Neuronal stem cell (in vitro differentiated cells): ENCODE measurements around the gene RALGPS1.
"Not testable (repeated sequence)": the region's sequence is repeated elsewhere in the genome, so short reads cannot be mapped to it uniquely, and the experiment has no call there.

Experiments used
- DNase-seq: peaks from one replicate; pipeline ENCODE4 v3.0.0-alpha.2; 2013; ENCODE audit warnings: low spot score
- H2AFZ ChIP-seq: one replicate; pipeline ENCODE4 v1.6.1; 2013; ENCODE audit warnings: mild to moderate bottlenecking, low read length, inconsistent platforms
- H2AK5ac ChIP-seq: 2 replicates; pipeline ENCODE4 v1.6.1; 2013; ENCODE audit warnings: low read depth, mild to moderate bottlenecking, inconsistent platforms, low read length, moderate library complexity, mixed read lengths
- H2BK120ac ChIP-seq: 2 replicates; pipeline ENCODE4 v1.6.1; 2013; ENCODE audit warnings: low read depth, mild to moderate bottlenecking, inconsistent platforms, low read length, moderate library complexity, mixed read lengths
- H2BK12ac ChIP-seq: one replicate; pipeline ENCODE4 v1.6.1; 2013; ENCODE audit warnings: low read length, inconsistent platforms
- H2BK15ac ChIP-seq: 2 replicates; pipeline ENCODE4 v1.6.1; 2013; ENCODE audit warnings: mild to moderate bottlenecking, low read length, inconsistent platforms, mixed read lengths
- H2BK5ac ChIP-seq: one replicate; pipeline ENCODE4 v1.6.1; 2013; ENCODE audit warnings: inconsistent platforms, mild to moderate bottlenecking, low read length, moderate library complexity
- H3K14ac ChIP-seq: one replicate; pipeline ENCODE4 v1.6.1; 2013; ENCODE audit warnings: low read length, inconsistent platforms
- H3K18ac ChIP-seq: 2 replicates; pipeline ENCODE4 v1.6.1; 2013; ENCODE audit warnings: low read length, inconsistent platforms
- H3K23ac ChIP-seq: 2 replicates; pipeline ENCODE4 v1.6.1; 2013; ENCODE audit warnings: low read depth, mild to moderate bottlenecking, mixed read lengths, low read length, inconsistent platforms; ENCODE audit not compliant: poor library complexity
- H3K27ac ChIP-seq: replicated peaks from 3 replicates; pipeline ENCODE4 v1.5.1; 2013; ENCODE audit warnings: low read length, inconsistent platforms
- H3K27me3 ChIP-seq, 3 experiments: 2 replicates each; pipeline ENCODE4 v1.6.1; 2013; ENCODE audit warnings: low read length in 3 of 3, mild to moderate bottlenecking in 2 of 3, inconsistent platforms in 1 of 3, low read depth in 1 of 3, mixed read lengths in 1 of 3, moderate library complexity in 1 of 3; ENCODE audit not compliant: control insufficient read depth in 3 of 3, insufficient read depth in 3 of 3
- H3K36me3 ChIP-seq, 2 donors: replicated peaks in 1 of 2; 2 replicates each; pipeline ENCODE4 v1.6.1; 2013; ENCODE audit warnings: low read length in 2 of 2; ENCODE audit not compliant: control insufficient read depth in 2 of 2, insufficient read depth in 2 of 2
- H3K4ac ChIP-seq: 2 replicates; pipeline ENCODE4 v1.6.1; 2013; ENCODE audit warnings: inconsistent platforms, mild to moderate bottlenecking, low read length, moderate library complexity
- H3K4me1 ChIP-seq, 2 donors: 1 replicate in 1 of 2; 2 replicates in 1 of 2; pipeline ENCODE4 v1.6.1; 2013; ENCODE audit warnings: low read length in 2 of 2, low read depth in 1 of 2; ENCODE audit not compliant: control insufficient read depth in 2 of 2, insufficient read depth in 1 of 2
- H3K4me2 ChIP-seq: one replicate; pipeline ENCODE4 v1.6.1; 2013; ENCODE audit warnings: mild to moderate bottlenecking, low read length, inconsistent platforms; ENCODE audit not compliant: insufficient read depth, poor library complexity, severe bottlenecking
- H3K4me3 ChIP-seq, 2 donors: 2 replicates each; pipeline ENCODE4 v1.5.1; 2013; ENCODE audit warnings: low read length in 2 of 2, mild to moderate bottlenecking in 2 of 2, inconsistent platforms in 1 of 2, moderate library complexity in 1 of 2
- H3K79me1 ChIP-seq: one replicate; pipeline ENCODE4 v1.6.1; 2013; ENCODE audit warnings: low read depth, mild to moderate bottlenecking, inconsistent platforms, low read length, moderate library complexity
- H3K9ac ChIP-seq: one replicate; pipeline ENCODE4 v1.6.1; 2013; ENCODE audit warnings: mild to moderate bottlenecking, low read depth, low read length, inconsistent platforms; ENCODE audit not compliant: poor library complexity
- H3K9me3 ChIP-seq, 2 donors: replicated peaks in 1 of 2; 2 replicates each; pipeline versions ENCODE3 to v1.6.1; 2013; ENCODE audit warnings: low read length in 2 of 2, mild to moderate bottlenecking in 2 of 2, inconsistent platforms in 1 of 2, low read depth in 1 of 2, mixed read lengths in 1 of 2, moderate library complexity in 1 of 2; ENCODE audit not compliant: control insufficient read depth in 2 of 2, insufficient read depth in 1 of 2
- H4K8ac ChIP-seq: one replicate; pipeline ENCODE4 v1.6.1; 2013; ENCODE audit warnings: low read depth, mild to moderate bottlenecking, inconsistent platforms, low read length, moderate library complexity
- H4K91ac ChIP-seq: one replicate; pipeline ENCODE4 v1.6.1; 2013; ENCODE audit warnings: low read length, low read depth, mild to moderate bottlenecking, inconsistent platforms; ENCODE audit not compliant: poor library complexity
- WGBS, 2 donors: extraction: QIAGEN DNeasy Blood & Tissue Kit; methylation state at CpG; one replicate each; pipeline ENCODE4 v1.1.7; 2013; ENCODE audit warnings: missing lambda C conversion rate in 2 of 2, mixed read lengths in 1 of 2; ENCODE audit not compliant: insufficient read length in 2 of 2, insufficient replicate concordance in 1 of 2; ENCODE audit errors: extremely low coverage in 2 of 2; 5-methylcytosine and 5-hydroxymethylcytosine counted together

Gene RALGPS1

GRCh38 chr9:127014910-127015540 is 100.4 kb downstream of the RALGPS1 start:
- Histone ChIP-seq H3K4ac (no peak overlapping the region), H4K8ac (no peak overlapping the region), H2AFZ (no peak overlapping the region), H3K23ac (no peak overlapping the region), H3K36me3 (no peaks in the 10 kb centered on the region), H2BK15ac (no peak overlapping the region), H4K91ac (no peak overlapping the region), H3K9ac (no peak overlapping the region), H3K4me2 (no peak overlapping the region), H2BK5ac (no peak overlapping the region), H2BK12ac (no peak overlapping the region), H3K27me3 (peaks cover 0 to 12% (median 0%) of the 10 kb centered on the region in 3 experiments), H2AK5ac (no peak overlapping the region), H3K18ac (no peak overlapping the region), H3K79me1 (no peaks in the 10 kb centered on the region), H3K14ac (no peak overlapping the region), H3K27ac (no peak overlapping the region), H3K4me3 (no peak overlapping the region), H3K4me1 (peaks cover 2 to 12% of the 10 kb centered on the region in 2 donors), H3K9me3 (peaks cover 0 to 1% of the 10 kb centered on the region in 2 donors), H2BK120ac (no peak overlapping the region)
- no CpG with 5 or more reads among the region's 3 CpGs for WGBS, 2 donors
- DNase-seq: no peak

- Histone ChIP-seq H3K9me3 (no peaks in the 10 kb centered on the region), H3K18ac (no peak overlapping the region), H2BK12ac (no peak overlapping the region), H3K9ac (no peak overlapping the region), H3K36me3 (no peaks in the 10 kb centered on the region), H3K27me3 (peaks cover 0 to 12% (median 0%) of the 10 kb centered on the region in 3 experiments), H4K91ac (no peak overlapping the region), H3K14ac (no peak overlapping the region), H2AFZ (no peak overlapping the region), H2BK15ac (no peak overlapping the region), H3K27ac (no peak overlapping the region), H3K4ac (no peak overlapping the region), H3K23ac (no peak overlapping the region), H3K79me1 (no peaks in the 10 kb centered on the region), H3K4me1 (peaks cover 2 to 12% of the 10 kb centered on the region in 2 donors), H2AK5ac (no peak overlapping the region), H4K8ac (no peak overlapping the region), H2BK5ac (no peak overlapping the region), H3K4me3 (no peak overlapping the region), H2BK120ac (no peak overlapping the region), H3K4me2 (no peak overlapping the region)
- DNase-seq: no peak
- WGBS, 2 donors: no CpG with 5 or more reads among the region's 4 CpGs
Observed at GRCh38 chr9:127015921-127016512, 101.4 kb downstream of the RALGPS1 start.

GRCh38 chr9:127017979-127018378 is 103.4 kb downstream of the RALGPS1 start:
- H2BK15ac ChIP-seq, H3K4me3 ChIP-seq, H4K91ac ChIP-seq, DNase-seq, H2BK5ac ChIP-seq, H3K36me3 ChIP-seq, H4K8ac ChIP-seq, H3K18ac ChIP-seq, H3K4me2 ChIP-seq, H3K4ac ChIP-seq, H3K23ac ChIP-seq, H2AFZ ChIP-seq, H3K9me3 ChIP-seq, H2BK12ac ChIP-seq, H3K9ac ChIP-seq, H3K27me3 ChIP-seq, H2BK120ac ChIP-seq, H3K27ac ChIP-seq, H3K79me1 ChIP-seq, H2AK5ac ChIP-seq, H3K14ac ChIP-seq: not testable (repeated sequence)
- WGBS, 2 donors: no CpG with 5 or more reads among the region's 9 CpGs
- H3K4me1 ChIP-seq: peaks cover 2 to 16% of the 10 kb centered on the region in 2 donors

- H3K79me1 ChIP-seq: no peaks in the 10 kb centered on the region
- H3K18ac ChIP-seq: no peak overlapping the region
- H3K4me2 ChIP-seq: no peak overlapping the region
- H2BK15ac ChIP-seq: no peak overlapping the region
- no peaks in the 10 kb centered on the region for H3K36me3 ChIP-seq
- no peak overlapping the region for H3K4ac ChIP-seq
- H2AFZ ChIP-seq: no peak overlapping the region
- H4K91ac ChIP-seq: no peak overlapping the region
- no peak for DNase-seq
- H3K23ac ChIP-seq: no peak overlapping the region
- H3K4me1 ChIP-seq: peaks cover 2 to 16% of the 10 kb centered on the region in 2 donors
- no peak overlapping the region for H3K4me3 ChIP-seq
- no peak overlapping the region for H2BK12ac ChIP-seq
- no peaks in the 10 kb centered on the region for H3K9me3 ChIP-seq
- H3K27ac ChIP-seq: no peak overlapping the region
- no peak overlapping the region for H2BK120ac ChIP-seq
- no peaks in the 10 kb centered on the region for H3K27me3 ChIP-seq
- H3K14ac ChIP-seq: no peak overlapping the region
- no CpG with 5 or more reads among the region's 2 CpGs for WGBS, 2 donors
- H2BK5ac ChIP-seq: no peak overlapping the region
- H2AK5ac ChIP-seq: no peak overlapping the region
- no peak overlapping the region for H4K8ac ChIP-seq
- H3K9ac ChIP-seq: no peak overlapping the region
Observed at GRCh38 chr9:127018935-127019334, 104.4 kb downstream of the RALGPS1 start.
